ENCODE data around the gene ASCC3.

DNA sequence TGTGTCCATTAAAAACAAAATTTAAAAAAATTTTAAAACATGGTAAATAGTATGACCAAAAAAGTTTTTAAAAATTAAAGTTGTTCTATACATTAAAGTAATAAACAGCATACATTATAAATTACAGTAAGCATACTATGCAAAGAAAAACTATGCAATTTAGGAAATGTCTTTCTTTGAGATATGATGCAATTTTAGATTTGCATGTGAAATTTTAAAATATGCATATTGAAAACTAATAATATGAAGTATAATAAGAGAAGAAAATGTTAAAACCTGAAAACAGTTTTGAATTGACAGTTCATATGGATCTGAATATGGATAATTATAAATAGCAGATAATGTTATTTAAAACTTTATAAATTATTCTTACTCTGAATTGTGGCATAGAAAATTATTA is 43.1 kb downstream of the ASCC3 start:
- no peak for TF ChIP-seq CTCF (IDR thresholded peaks at IDR 0.05)
- no peak for TF ChIP-seq POLR2AphosphoS5 (IDR thresholded peaks at IDR 0.05)
- TF ChIP-seq POLR2A (IDR thresholded peaks at IDR 0.05): no peak
- no peak for TF ChIP-seq EP300 (IDR thresholded peaks at IDR 0.05; ENCODE audit: low read depth)

All from transverse colon (tissue), 4 donors.